ENCODE measurements around the gene CEP104. TPM values are rescaled to one million over a fixed set of nuclear protein-coding genes. Genes with fewer than 3 reads are reported as not detected.
"Not testable (repeated sequence)": the region's sequence is repeated elsewhere in the genome, so short reads cannot be mapped to it uniquely, and the experiment has no call there.

CEP104 gene
- total and polyA plus RNA-seq, 4 donors = 7.5 to 23.2 (median 12.0) TPM

- Histone ChIP-seq H3K9ac (ENCODE audit: low read depth in 1 of 2, low read length in 2 of 2) (no peak overlapping the region), H3K9me3 (ENCODE audit: control insufficient read depth in 4 of 4, low read length in 3 of 4) (no peaks in the 10 kb centered on the region), H3K27ac (ENCODE audit: low read depth in 1 of 2, low read length in 2 of 2) (no peak overlapping the region), H3K4me3 (ENCODE audit: low read depth in 1 of 3, low read length in 3 of 3) (no peak overlapping the region), H3K36me3 (ENCODE audit: control insufficient read depth in 4 of 4, insufficient read depth in 3 of 4, low read depth in 1 of 4, low read length in 3 of 4) (peaks cover 3 to 26% (median 9%) of the 10 kb centered on the region in 4 donors), H3K4me1 (ENCODE audit: control insufficient read depth in 4 of 4, insufficient read depth in 4 of 4, low read length in 3 of 4) (no peaks in the 10 kb centered on the region), H3K27me3 (ENCODE audit: control insufficient read depth in 4 of 4, insufficient read depth in 4 of 4, low read length in 3 of 4) (no peaks in the 10 kb centered on the region)
- no peak for DNase-seq (ENCODE audit: low spot score)
- WGBS = 63% methylated on average over 2 of the region's 2 CpGs
- TF ChIP-seq, protein P1, sequence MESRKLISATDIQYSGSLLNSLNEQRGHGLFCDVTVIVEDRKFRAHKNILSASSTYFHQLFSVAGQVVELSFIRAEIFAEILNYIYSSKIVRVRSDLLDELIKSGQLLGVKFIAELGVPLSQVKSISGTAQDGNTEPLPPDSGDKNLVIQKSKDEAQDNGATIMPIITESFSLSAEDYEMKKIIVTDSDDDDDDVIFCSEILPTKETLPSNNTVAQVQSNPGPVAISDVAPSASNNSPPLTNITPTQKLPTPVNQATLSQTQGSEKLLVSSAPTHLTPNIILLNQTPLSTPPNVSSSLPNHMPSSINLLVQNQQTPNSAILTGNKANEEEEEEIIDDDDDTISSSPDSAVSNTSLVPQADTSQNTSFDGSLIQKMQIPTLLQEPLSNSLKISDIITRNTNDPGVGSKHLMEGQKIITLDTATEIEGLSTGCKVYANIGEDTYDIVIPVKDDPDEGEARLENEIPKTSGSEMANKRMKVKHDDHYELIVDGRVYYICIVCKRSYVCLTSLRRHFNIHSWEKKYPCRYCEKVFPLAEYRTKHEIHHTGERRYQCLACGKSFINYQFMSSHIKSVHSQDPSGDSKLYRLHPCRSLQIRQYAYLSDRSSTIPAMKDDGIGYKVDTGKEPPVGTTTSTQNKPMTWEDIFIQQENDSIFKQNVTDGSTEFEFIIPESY (IDR thresholded peaks at IDR 0.05) = no peak
Measured at GRCh38 chr1:3811595-3811911, 45.5 kb downstream of the CEP104 start.

DNA sequence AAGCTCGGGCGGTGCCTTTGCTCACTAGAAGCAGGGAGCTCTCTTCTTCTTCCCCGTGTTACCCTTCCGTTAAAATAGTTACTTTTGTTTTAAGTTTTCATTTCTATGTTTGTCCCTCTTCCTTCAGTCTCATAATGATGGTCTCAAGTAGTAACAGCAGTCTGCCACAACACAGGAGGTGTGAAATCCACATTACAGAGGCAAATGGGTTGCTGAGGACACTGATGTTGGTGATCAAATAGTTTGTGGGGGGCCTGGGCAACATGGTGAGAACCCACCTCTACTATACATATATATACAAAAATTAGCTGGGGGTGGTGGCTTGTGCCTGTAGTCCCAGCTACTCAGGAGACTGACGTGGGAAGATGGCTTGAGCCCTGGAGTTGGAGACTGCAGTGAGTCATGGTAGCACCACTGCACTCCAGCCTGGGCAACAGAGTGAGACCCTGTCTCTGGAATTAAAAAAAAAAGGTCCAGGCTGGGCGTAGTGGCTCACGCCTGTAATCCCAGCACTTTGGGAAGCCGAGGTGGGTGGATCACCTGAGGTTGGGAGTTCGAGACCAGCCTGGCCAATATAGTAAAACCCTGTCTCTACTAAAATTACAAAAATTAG is 46.8 kb downstream of the CEP104 start:
- 83% methylated on average over 9 of the region's 9 CpGs for WGBS
- H3K27ac ChIP-seq (ENCODE audit: low read depth in 1 of 2, low read length in 2 of 2); H3K27me3 ChIP-seq (ENCODE audit: control insufficient read depth in 4 of 4, insufficient read depth in 4 of 4, low read length in 3 of 4); H3K4me1 ChIP-seq (ENCODE audit: control insufficient read depth in 4 of 4, insufficient read depth in 4 of 4, low read length in 3 of 4); H3K4me3 ChIP-seq (ENCODE audit: low read depth in 1 of 3, low read length in 3 of 3); H3K9ac ChIP-seq (ENCODE audit: low read depth in 1 of 2, low read length in 2 of 2); DNase-seq (ENCODE audit: low spot score); H3K9me3 ChIP-seq (ENCODE audit: control insufficient read depth in 4 of 4, low read length in 3 of 4): not testable (repeated sequence)
- H3K36me3 ChIP-seq (ENCODE audit: control insufficient read depth in 4 of 4, insufficient read depth in 3 of 4, low read depth in 1 of 4, low read length in 3 of 4) = peaks cover 3 to 13% (median 8%) of the 10 kb centered on the region in 4 donors

- H3K9ac ChIP-seq (ENCODE audit: low read depth in 1 of 2, low read length in 2 of 2) = no peak overlapping the region
- H3K36me3 ChIP-seq (ENCODE audit: control insufficient read depth in 4 of 4, insufficient read depth in 3 of 4, low read depth in 1 of 4, low read length in 3 of 4) = peaks cover under 1 to 7% (median 4%) of the 10 kb centered on the region in 4 donors
- no peaks in the 10 kb centered on the region for H3K27me3 ChIP-seq (ENCODE audit: control insufficient read depth in 4 of 4, insufficient read depth in 4 of 4, low read length in 3 of 4)
- H3K4me3 ChIP-seq (ENCODE audit: low read depth in 1 of 3, low read length in 3 of 3) = no peak overlapping the region
- 76% methylated on average over 7 of the region's 7 CpGs for WGBS
- DNase-seq (ENCODE audit: low spot score) = no peak
- TF ChIP-seq, protein P2, sequence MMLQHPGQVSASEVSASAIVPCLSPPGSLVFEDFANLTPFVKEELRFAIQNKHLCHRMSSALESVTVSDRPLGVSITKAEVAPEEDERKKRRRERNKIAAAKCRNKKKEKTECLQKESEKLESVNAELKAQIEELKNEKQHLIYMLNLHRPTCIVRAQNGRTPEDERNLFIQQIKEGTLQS (IDR thresholded peaks at IDR 0.05) = no peak
- TF ChIP-seq HNF4G (IDR thresholded peaks at IDR 0.05) (no peak), REST (IDR thresholded peaks at IDR 0.05) (no peak), FOXA1 (IDR thresholded peaks at IDR 0.05) (no peak), RXRA (IDR thresholded peaks at IDR 0.05) (no peak), YY1 (IDR thresholded peaks at IDR 0.05) (no peak), FOXA2 (IDR thresholded peaks at IDR 0.05) (no peak), RAD21 (IDR thresholded peaks at IDR 0.05) (no peak), TAF1 (conservative IDR thresholded peaks at IDR 0.05) (no peak), GABPA (IDR thresholded peaks at IDR 0.05 in 1 of 2, conservative IDR thresholded peaks at IDR 0.05 in 1 of 2) (no peak), HNF4A (conservative IDR thresholded peaks at IDR 0.05) (no peak), SP1 (IDR thresholded peaks at IDR 0.05) (no peak), NR2F2 (IDR thresholded peaks at IDR 0.05) (no peak), EGR1 (IDR thresholded peaks at IDR 0.05; ENCODE audit: low read depth in 2 of 2) (no peak)
- TF ChIP-seq, protein P3, sequence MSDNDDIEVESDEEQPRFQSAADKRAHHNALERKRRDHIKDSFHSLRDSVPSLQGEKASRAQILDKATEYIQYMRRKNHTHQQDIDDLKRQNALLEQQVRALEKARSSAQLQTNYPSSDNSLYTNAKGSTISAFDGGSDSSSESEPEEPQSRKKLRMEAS (IDR thresholded peaks at IDR 0.05) = no peak
- TF ChIP-seq, protein P1 (IDR thresholded peaks at IDR 0.05) = no peak
- TF ChIP-seq, protein P4, sequence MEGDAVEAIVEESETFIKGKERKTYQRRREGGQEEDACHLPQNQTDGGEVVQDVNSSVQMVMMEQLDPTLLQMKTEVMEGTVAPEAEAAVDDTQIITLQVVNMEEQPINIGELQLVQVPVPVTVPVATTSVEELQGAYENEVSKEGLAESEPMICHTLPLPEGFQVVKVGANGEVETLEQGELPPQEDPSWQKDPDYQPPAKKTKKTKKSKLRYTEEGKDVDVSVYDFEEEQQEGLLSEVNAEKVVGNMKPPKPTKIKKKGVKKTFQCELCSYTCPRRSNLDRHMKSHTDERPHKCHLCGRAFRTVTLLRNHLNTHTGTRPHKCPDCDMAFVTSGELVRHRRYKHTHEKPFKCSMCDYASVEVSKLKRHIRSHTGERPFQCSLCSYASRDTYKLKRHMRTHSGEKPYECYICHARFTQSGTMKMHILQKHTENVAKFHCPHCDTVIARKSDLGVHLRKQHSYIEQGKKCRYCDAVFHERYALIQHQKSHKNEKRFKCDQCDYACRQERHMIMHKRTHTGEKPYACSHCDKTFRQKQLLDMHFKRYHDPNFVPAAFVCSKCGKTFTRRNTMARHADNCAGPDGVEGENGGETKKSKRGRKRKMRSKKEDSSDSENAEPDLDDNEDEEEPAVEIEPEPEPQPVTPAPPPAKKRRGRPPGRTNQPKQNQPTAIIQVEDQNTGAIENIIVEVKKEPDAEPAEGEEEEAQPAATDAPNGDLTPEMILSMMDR (IDR thresholded peaks at IDR 0.05; ENCODE audit: low read depth, low read length, missing input control) = no peak
- H3K27ac ChIP-seq (ENCODE audit: low read depth in 1 of 2, low read length in 2 of 2) = no peak overlapping the region
- no peaks in the 10 kb centered on the region for H3K4me1 ChIP-seq (ENCODE audit: control insufficient read depth in 4 of 4, insufficient read depth in 4 of 4, low read length in 3 of 4)
- H3K9me3 ChIP-seq (ENCODE audit: control insufficient read depth in 4 of 4, low read length in 3 of 4) = no peaks in the 10 kb centered on the region
Measured at GRCh38 chr1:3809680-3810079, 47.3 kb downstream of the CEP104 start.

Data from liver (tissue), 9 donors.